NT2/D1 (cell line): ENCODE results near the gene NDRG4.

Experiments used
- YY1 ChIP-seq: IDR thresholded peaks from 2 replicates; pipeline ENCODE4 v1.6.1; 2011; ENCODE audit not compliant: insufficient read length, insufficient read depth
- ZNF274 ChIP-seq: IDR thresholded peaks from 2 replicates; pipeline ENCODE4 v1.6.1; 2011; ENCODE audit warnings: mild to moderate bottlenecking, low read depth, low read length

GRCh38 chr16:58465817-58466216 is 34.1 kb upstream of the NDRG4 start:
- TF ChIP-seq YY1 (no peak), ZNF274 (no peak)
